Lower leg skin (tissue), 4 donors: ENCODE measurements around the gene SPRR1A. TPM values are rescaled to one million over a fixed set of nuclear protein-coding genes. Genes with fewer than 3 reads are reported as not detected.

ENCODE experiments used
- DNase-seq, 2 donors: peaks; one replicate each; pipeline ENCODE4 v3.0.0-alpha.2; 2019; ENCODE audit warnings: low spot score in 2 of 2
- H3K4me3 ChIP-seq: fragments of 200-600 bp; sonication (generic); 2 replicates; pipeline ENCODE4 v1.5.1; 2017; ENCODE audit warnings: mild to moderate bottlenecking, low read depth; ENCODE audit not compliant: poor library complexity, severe bottlenecking
- POLR2A ChIP-seq, 2 donors: fragments of 450-650 bp; IDR thresholded peaks; one replicate each; pipeline ENCODE4 v1.6.1; 2016 to 2017; ENCODE audit warnings: antibody characterized with exemption in 2 of 2, mild to moderate bottlenecking in 1 of 2, moderate library complexity in 1 of 2
- WGBS, 2 donors: methylation state at CpG; one replicate each; pipeline ENCODE4 v1.1.5; 2018; 5-methylcytosine and 5-hydroxymethylcytosine counted together
- intact Hi-C: fragments of 100-400 bp; cut with DNase I; formaldehyde crosslinking; loops from one replicate; pipeline ENCODE4 v1.15.0; 2023; ENCODE audit warnings: low total_unique reads
- total RNA-seq, 4 donors: library from RNA; depleted of rRNA; stranded (reverse); fragments of >200 nt; gene quantifications; one replicate each; pipeline ENCODE4 v1.1.0, GENCODE V29; 2016
- TF ChIP-seq, protein P1 (sequence below), 3 donors: fragments of 450-650 bp; IDR thresholded peaks; one replicate each; pipeline ENCODE4 v1.5.1; 2016; ENCODE audit warnings: antibody characterized with exemption in 3 of 3, mild to moderate bottlenecking in 3 of 3, moderate library complexity in 2 of 3

SPRR1A gene
- total RNA-seq, 4 donors from 2014 or later = not detected

DNA sequence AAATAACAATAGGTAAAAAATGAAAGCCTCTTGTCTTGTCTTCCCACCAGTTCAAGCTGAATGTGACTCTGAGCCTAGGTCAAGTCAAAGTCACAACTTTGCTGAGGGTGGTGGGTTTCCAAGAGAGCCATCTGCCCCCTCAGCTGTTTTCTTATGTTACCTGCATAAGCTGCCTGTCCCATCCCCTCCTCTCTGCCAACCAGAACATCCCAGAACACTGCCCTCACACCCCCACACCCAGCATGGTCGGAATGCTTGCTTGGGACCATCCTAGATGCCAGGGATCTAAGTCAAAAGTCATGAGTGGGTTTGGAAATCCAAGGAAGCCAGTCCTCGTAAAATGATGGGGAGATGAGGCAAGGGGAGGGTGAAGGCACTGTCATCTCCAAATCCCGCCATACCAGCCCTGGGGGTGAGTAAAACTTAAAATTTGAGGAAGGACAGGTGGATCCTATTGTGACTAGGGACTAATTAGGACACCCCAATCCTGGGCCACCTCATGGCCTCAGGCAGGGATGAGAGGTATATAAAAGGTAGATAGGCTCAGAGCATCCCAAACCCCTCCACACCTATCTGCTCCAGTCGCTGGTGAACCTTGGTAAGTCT lies 37.1 kb upstream of the SPRR1A start, which contains the start of gene SPRR5:
SPRR5 (plus strand) TSS at position 556 of the 606 bp plus-strand sequence. CDS start 1,349 bp downstream, outside the sequence.
- no peak within 1 kb of the TSS for H3K4me3 ChIP-seq
- intact Hi-C loops = loop anchor here (10.0 kb wide), 1 partner anchor 292 kb away; no protein-coding TSS in a partner anchor
- peak in 1 of 2 donors; percentile 68 for DNase-seq
- 81 to 85% methylated on average over 4 of the region's 4 CpGs for WGBS, 2 donors
- TF ChIP-seq, protein P1, sequence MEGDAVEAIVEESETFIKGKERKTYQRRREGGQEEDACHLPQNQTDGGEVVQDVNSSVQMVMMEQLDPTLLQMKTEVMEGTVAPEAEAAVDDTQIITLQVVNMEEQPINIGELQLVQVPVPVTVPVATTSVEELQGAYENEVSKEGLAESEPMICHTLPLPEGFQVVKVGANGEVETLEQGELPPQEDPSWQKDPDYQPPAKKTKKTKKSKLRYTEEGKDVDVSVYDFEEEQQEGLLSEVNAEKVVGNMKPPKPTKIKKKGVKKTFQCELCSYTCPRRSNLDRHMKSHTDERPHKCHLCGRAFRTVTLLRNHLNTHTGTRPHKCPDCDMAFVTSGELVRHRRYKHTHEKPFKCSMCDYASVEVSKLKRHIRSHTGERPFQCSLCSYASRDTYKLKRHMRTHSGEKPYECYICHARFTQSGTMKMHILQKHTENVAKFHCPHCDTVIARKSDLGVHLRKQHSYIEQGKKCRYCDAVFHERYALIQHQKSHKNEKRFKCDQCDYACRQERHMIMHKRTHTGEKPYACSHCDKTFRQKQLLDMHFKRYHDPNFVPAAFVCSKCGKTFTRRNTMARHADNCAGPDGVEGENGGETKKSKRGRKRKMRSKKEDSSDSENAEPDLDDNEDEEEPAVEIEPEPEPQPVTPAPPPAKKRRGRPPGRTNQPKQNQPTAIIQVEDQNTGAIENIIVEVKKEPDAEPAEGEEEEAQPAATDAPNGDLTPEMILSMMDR (IDR thresholded peaks at IDR 0.05) = no peak
- TF ChIP-seq POLR2A (IDR thresholded peaks at IDR 0.05) = no peak

DNA sequence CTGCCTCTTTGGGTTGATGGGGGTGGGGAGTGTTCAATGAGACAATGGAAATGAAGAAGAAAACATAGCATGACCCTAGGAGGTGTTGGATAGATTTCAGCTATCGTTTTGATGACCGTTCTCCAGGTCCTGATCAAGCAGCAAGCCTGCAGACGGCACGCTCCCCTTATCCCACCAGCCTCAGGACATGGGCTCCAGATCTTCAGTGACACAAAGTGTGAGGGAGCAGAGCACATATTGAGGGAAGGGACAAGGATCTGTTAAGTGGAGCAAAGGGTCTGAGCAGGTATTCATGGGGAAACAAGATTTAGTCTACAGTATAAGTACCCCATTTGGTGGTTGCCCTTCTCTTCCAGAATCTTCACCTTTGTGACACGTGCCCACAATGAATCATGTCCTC lies 32.2 kb upstream of the SPRR1A start:
- TF ChIP-seq POLR2A (IDR thresholded peaks at IDR 0.05) = no peak
- TF ChIP-seq, protein P1 (IDR thresholded peaks at IDR 0.05) = no peak
- intact Hi-C loops = no loop called here
- no peak overlapping the region for H3K4me3 ChIP-seq
- peak in 1 of 2 donors; percentile 60 for DNase-seq
- 79 to 80% methylated on average over 5 of the region's 5 CpGs for WGBS, 2 donors

DNA sequence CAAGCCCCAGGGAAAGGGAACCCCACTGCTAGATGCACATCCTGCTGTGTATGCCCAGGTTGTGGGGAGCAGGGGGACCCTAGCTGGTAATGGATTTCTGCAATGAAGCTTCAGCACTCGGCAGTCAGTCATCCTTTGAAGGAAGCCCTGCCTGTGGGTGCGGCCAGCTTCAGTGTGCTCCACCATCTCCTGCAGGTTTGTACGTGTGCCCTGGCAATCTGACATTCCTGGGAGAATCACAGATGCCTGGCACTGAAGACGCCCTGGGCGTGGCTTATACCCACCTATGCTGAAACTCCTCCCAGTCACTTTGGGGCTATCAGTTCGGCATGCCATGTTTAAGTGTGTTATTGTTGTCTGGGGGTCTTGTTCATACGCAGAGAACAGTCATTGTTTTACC lies 30.1 kb upstream of the SPRR1A start:
- DNase-seq = peak; percentile 62 to 82
- H3K4me3 ChIP-seq = no peak overlapping the region
- 36 to 60% methylated on average over 7 of the region's 7 CpGs for WGBS, 2 donors
- intact Hi-C loops = no loop called here
- TF ChIP-seq POLR2A (IDR thresholded peaks at IDR 0.05) = no peak
- TF ChIP-seq, protein P1 (IDR thresholded peaks at IDR 0.05) = no peak

DNA sequence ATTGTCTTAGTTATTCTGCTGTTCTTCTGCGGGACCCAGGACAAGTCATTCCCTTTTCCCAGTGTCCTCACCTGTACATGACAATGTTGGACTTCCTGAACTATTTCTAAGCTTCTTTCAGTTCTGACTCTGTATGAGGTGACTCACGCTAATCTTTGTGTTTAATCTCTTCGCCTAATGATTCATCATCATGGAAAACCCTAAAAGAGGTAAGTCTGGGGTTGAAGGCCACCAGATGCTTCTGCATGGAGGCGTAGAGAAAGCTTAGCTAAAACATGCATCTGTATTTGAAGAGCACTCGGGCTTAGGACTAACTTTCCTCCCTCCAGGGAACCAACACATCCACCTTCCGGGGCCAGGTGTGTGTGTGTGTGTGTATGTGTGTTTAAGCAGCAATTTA lies 29.4 kb upstream of the SPRR1A start:
- no peak overlapping the region for H3K4me3 ChIP-seq
- DNase-seq = peak in 1 of 2 donors; percentile 21
- TF ChIP-seq, protein P1 (IDR thresholded peaks at IDR 0.05) = no peak
- WGBS, 2 donors = 49 to 61% methylated on average over 6 of the region's 6 CpGs
- intact Hi-C loops = no loop called here

DNA sequence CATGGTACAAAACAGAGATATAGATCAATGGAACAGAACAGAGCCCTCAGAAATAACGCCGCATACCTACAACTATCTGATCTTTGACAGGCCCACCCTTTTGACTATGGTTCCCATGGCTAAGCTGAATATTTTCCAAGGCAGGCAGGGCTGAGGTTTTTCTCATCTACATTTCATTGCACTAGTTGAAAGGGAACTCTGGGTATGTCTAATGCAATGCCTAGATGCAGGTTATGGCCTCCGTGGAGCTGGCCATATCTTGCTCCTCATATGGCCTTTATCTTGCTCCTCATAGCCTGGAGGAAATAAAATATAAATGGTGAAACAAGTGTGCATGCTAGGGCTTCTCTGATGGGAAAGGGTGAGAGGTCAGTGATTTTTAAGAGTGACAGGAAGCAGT lies 26.3 kb upstream of the SPRR1A start:
- WGBS, 2 donors = 52 to 83% methylated on average over 3 of the region's 3 CpGs
- TF ChIP-seq POLR2A (IDR thresholded peaks at IDR 0.05) = no peak
- intact Hi-C loops = no loop called here

DNA sequence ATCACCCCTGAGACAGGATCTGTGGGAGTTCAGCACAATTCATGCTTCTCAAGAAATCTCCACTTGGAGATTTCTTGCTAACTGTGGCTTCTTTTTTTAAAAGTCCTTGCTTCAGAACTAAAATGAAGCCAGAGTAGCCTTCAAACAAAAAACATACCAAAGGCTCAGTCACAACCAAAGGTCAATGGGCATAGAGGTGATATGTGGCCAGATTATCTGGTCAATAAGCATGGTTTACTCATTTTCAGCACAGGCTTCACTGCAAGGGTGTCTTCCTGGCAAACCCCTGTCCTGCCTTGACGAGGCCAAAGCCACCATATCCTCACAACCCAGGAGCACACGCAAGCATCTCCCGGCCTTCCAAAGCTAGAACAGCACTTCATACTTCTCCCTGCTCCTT lies 24.6 kb upstream of the SPRR1A start:
- TF ChIP-seq, protein P1 (IDR thresholded peaks at IDR 0.05) = no peak
- no peak for TF ChIP-seq POLR2A (IDR thresholded peaks at IDR 0.05)
- intact Hi-C loops = no loop called here
- no peak overlapping the region for H3K4me3 ChIP-seq
- WGBS, 2 donors = 88 to 89% methylated on average over 3 of the region's 3 CpGs
- peak in 1 of 2 donors; percentile 17 for DNase-seq

More for the DNA sequence above, 26.3 kb upstream of the SPRR1A start:
- DNase-seq = peak in 1 of 2 donors; percentile 12
- no peak overlapping the region for H3K4me3 ChIP-seq
